Epidermal melanocyte (primary cell): ENCODE data around the gene POLR2M.

Experiments
- DNase-seq: peaks from one replicate; pipeline ENCODE4 v3.0.0; 2011; ENCODE audit warnings: low spot score; ENCODE audit not compliant: insufficient read length

Gene POLR2M

DNA sequence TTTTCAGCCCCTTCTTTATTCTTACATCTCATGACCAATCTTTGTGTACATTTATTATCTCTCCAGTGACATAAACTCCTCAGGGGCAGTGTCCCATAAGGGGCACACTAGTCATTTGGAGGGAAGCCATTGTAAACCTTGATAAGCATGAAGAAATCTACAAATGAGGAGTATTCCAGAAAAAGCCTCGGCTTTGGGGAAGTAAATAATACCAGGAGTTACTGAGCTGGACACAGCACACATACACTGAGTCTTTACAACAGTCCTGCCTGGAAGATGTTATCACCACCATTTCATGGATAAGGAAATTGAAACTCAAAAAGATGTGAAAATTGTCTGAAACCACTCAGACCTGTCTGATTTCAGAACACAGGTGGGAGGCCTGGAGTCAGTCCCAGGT is 15.4 kb upstream of the POLR2M start:
- no peak for DNase-seq

DNA sequence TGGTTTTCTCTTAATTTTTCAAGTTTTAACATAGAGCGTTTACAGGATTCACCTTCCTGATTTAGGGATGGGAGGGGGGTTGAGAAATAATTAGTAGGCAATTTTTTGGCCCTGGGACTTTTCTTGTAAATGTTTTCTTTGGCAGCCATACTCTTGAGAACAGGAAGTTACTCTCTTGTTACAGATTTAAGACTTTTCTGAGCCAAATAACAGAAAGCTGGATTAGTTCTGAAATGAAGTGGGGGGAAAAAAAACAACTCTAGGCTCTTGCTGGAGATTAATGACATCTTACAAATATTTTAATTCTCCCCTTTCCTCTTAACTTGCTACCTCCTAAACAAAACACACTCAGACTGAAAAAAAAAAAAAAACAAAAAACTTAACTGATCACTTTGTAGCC is 13.8 kb upstream of the POLR2M start:
- DNase-seq, result no peak

DNA sequence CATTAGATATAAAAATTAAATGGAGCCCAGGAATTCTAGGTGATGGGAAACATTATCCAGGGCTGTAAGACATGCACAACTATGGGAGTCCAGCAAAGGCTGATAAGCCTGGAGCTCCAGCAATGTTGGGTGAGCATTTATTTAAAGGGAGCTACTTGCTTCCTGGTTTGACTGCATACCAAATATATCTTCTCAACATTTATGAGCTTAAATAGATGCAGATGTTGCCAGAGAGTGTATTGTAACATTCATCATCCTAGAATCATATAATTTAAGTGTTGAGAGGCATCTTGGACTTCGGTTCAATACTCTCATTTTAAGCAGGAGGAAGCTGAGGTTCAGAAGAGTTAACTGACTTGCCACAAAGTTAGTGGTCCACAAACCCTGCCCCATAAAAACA is 12.2 kb upstream of the POLR2M start:
- no peak for DNase-seq

DNA sequence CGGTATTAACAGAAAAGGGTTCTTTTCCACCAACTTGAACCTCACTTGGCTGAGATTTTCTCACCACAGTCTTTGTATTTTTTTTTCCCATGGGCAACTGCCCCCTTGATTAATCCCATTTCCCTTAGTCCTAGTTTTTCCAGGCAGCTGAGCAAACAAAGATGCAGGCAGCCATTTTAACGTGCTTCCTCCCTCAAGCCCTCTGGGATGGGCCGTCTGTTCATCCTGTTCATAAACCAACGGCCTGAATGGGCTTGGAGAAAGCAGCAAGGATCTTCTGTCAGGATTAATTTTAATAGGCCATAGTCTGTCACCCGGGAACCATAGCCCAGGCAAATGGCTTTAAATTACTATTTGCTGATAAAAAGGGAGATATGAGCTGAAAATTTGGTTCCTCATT is 10.4 kb upstream of the POLR2M start:
- no peak for DNase-seq

DNA sequence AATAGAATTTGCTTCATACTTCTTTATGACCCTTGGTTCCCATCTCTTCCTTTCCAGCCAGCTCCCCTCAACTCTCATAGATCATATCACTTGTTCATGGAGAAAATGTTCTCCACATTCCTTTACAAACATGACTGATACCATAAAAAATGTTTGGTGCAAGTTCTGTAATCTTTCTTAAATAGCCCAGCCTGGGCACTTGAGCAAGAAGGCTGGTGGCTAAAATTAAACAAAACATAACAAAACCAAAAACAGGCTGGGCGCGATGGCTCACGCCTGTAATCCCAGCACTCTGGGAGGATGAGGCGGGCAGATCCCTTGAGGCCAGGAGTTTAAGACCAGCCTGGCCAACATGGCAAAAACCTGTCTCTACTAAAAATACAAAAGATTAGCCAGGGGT is 8.9 kb upstream of the POLR2M start:
- DNase-seq, result no peak

DNA sequence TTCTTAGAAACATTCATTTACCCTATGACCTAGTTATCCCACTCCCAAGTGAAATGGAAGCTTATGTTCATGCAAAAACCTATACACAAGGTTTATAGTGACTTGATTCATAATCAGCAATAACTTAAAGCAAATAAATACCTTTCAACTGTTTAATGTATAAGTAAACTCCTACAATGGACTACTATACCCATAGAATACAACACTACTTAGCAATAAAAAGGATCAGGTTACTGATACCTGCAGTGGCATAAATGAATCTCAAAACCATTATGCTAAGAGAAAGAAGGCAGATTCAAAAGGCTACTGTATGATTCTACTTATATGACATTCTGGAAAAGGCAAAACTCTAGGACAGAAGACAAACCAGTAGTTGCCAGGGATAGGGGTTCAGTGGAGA is 8.3 kb upstream of the POLR2M start:
- DNase-seq, result no peak

DNA sequence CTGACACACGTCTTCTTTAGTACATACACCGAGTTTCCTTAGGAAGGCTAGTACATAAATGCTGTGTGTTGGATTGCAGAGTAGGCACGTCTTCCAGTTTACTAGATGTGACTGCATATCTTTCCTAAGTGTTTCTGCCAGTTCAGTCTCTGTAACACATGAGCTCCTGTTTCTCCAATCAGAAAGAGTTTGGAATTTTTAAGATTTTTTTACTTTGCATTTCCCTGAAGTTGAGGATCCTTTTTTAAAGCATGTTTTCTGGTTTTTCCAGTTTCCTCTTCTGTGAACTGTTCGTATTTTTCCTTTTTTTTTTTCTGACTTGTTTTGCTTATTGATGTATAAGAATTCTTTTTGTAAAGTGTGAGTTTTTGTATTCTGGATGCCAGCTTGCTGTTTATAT is 7.5 kb upstream of the POLR2M start:
- no peak for DNase-seq

DNA sequence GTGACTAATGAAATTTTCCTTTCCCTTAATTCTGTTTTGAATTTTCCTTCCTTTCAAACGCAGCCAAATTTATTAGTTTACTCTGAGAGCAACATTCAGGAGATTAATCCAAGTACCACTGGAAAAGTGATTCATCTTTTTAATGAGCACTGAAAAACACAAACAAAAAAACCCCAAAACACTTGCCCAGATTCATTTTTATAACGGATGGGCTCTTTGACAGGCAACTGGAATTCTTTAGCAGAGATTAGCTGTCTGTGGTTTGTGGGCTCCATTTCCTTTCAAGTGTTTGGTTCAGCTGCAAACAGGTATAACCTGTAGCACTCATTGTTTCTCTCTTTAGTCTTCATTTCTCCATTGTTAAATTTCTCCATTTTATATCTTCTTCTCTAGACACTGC is 3.1 kb upstream of the POLR2M start:
- DNase-seq, result no peak

DNA sequence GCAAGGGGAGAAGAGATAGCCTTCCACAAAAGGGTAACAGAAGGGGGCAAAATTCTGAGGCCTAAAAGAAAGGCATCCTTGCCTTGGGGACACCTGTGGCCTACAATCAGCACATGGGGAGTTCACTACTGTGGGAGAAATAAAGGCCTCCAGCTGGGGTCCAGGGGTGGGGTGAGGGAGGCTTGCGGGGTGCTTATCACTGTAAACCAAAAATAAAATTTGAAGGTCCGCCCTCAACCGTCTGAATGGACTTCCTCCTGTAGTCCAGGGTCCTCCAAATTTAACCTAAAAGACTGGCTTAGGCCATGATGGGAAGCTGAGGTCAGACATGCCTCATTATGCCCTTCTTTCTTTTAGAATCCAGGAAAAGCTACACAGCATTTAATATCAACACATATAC is 2.1 kb upstream of the POLR2M start:
- DNase-seq, result no peak

DNA sequence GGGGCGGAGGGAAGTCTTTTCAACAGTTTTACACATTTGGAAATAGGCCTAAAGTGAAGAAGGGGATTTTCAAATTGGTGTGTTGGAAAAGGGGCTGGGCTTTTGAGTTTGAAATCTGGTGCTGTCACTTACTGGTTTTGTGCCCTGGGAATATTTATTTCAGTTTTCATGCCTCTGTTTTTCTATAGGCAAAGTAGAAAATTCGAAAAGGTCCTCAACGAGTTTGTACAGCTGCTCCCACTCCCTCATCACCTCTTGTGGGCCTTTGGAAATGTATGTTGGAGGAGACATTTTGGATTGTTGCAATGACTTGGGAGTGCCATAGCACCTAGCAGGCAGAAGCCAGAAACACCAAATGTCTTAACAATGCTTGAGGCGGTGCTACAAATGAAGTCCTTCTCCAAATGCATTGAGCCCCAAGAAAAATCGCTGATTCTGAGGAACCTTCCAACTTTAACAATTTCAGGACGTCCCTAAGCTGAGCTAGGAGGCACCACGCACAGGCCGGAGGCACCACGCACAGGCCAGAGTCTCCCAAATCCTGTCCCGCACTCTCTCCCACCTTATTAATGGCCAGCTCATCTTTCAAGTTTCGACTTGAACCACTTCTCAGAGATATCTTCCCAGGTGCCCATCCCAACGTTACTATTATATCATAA is 639 bp upstream of the POLR2M start:
- DNase-seq, result no peak

DNA sequence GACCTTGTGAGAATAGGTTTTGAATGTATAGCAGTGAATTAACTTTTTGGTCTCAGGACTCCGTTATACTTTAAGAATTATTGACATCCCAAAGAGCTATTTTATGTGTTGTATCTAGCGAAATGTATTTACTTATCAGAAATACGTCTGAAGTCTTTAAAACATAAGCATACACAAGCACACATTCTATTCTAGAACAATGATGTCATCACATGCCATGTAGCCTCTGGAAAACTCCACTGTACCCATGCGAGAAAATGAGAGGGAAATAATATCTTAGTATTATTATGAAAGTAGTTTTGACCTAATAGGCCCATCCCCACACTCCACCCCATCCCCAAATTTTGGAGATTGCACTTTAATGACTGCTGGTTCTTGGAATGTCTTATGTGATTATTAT is 1.5 kb downstream of the POLR2M start:
- DNase-seq, result no peak

DNA sequence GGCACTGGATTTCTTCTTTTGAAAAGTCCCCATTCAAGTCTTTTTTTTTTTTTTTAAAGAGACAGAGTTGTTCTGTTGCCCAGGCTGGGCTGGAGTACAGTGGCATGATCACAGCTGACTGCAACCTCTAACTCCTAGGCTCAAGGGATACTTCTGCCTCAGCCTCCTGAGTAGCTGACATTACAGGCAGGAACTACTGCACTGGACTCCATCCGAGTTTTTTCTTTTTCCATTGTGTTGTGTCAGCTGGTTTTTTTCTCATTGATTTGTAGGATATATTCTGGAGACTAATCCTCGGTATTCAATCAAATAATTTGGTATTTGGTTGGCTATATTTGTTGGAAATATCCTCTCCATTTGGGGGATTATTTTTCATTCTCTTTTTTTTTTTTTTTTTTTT is 11.8 kb downstream of the POLR2M start:
- DNase-seq, result no peak

DNA sequence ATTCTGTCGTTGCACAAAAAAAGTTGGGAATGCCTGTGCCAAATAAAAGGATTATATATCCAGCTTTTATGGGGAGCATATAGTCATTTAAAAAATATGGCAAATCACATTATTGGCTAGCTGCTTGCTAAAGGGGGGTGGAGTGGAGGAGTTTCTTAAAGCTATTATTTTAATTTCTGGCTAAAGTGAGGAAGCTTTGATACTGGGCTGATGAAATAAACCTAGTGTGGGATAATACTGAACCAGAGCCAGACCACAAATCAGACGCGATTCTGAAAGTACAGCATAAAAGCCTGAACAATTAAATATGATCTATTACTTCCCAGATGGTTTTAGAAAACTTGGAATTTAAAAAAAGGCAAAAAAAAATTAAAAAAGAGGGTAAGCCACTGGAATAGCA is 14.4 kb downstream of the POLR2M start:
- no peak for DNase-seq

DNA sequence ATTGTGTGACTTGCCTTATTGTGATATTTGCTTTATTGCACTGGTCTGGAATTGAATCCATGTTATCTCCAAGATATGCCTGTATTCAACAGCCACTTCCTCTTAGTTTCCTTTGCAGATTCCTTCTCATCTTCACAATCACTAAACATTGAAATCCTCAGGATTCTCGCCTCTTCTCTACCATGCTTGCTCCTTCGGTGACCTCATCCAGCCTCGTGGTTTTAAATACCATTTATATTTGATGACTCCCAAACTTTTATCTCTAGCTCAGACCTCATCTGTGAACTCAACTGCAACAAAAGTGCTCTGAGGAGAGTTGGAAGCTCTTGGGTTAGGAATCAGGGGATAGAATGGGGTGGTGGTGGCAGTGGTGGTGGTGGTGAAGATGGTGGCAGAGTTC is 19.9 kb downstream of the POLR2M start:
- DNase-seq, result no peak

DNA sequence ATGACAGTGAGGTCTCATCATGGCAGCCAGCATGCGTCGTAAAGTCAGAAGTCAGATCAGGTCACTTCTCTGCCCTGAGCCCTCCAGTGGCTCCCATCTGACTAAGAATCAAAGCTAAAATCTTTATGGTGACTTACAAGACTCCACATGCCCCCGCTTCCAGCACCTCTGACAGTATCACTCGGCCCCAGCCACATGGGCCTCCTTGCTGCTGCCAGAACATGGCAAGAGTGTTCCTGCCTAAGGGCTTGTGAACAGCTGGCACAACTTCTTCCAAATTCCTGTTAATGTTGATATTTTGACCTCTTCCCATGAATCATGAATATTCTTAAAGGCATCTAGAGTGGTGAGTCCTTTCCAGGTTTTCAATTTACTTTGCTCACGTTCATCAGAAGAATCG is 20.5 kb downstream of the POLR2M start:
- DNase-seq, result no peak

DNA sequence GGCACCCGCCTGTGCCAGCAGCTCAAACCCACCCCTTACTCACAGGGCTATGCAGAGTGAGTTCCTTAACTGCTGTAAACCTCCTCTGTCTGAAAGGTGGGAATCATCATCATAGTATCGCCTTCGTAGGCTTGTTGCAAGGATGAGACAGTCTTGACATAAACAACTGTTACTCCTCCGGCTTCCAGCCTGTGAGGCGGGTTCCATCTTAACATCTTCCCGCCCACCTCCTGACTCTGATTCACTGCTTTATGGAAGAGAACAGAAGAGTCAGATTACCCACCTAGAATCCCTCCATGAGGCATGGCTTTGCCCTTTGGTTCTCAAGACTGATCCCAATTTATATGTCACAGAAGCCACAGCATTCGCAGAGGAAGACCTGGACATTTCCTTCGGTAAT is 21.9 kb downstream of the POLR2M start:
- no peak for DNase-seq

DNA sequence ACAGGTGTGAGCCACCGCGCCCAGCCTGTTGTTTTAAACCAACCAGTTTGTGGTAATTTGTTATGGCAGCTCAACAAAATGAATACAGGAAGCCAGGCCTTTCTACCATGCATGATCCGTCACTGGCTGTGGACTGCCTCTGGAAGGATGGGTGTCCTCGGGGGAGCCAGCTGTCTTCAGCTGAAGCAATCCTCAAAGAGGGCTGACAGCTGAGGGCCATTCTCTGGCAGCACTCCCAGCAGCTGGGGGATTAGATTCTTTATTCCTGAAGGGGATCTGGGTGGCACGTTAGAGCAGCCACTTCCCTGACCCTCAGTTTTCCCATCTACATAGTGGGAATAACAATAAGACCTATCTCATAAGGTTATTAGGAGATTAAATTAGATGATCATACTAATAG is 24.4 kb downstream of the POLR2M start:
- no peak for DNase-seq

DNA sequence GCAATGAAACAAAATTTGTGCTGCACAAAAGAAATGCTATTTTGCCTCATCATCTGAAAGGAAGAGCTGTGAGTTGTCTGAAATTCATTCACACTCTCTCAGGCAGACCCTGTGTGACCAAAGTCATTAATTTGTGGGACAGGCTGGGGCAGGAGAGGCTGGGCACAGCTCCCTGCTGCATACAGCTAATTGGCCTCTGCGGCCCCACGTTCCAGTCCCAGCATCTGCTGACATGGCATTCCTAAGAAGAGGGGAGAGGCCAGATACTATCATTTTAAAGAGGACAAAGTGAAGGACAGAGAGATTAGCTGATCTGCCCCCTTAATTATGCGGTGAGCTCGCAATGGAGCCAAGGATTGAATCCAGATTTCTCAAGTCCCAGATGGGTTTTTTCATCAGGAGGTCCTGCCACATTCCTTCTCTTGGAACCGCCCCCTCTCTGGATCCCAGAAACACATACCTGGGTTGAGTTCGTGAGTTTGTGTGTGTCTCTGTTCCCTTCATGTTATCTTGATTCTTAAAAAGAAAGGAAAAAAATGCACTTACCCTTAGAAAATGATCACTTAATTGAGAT is 25.1 kb downstream of the POLR2M start:
- DNase-seq, result no peak

DNA sequence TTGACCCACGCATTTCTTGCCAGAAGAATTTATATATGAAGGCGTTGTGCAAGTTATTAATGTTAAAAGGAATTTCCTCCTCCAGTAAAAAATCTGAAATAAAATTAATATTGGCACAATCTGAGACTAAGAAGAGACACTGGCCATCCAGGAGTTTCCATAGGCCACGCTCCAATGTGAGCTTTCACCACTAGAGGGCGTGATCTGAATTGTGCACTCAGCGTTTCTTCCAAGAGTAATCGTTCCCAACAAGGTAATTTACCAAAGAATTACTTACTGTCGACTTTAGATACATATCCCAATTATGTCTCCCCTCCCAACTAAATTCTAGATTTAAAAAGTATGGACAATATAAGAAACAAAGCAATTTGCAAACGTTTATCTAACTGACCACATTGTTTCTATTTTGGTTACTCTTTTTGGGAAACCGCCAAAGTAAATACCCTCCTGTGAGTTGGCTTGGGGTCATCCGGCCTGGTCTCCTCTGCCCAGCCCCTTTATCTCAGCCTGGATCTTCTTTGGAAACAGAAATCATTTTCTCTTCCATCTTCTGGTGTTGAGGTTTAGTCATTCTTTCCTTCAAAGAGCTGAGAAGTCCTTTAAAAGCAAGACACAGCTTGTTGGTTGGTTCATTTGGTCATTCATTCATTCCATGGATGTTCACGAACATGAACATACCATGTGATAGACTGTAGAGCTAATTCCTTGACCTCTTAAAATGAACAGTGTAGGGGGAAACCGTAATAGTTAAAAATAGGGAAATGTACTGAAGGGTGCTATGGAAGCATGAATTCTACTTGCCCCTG is 26.2 kb downstream of the POLR2M start:
- DNase-seq, result no peak

DNA sequence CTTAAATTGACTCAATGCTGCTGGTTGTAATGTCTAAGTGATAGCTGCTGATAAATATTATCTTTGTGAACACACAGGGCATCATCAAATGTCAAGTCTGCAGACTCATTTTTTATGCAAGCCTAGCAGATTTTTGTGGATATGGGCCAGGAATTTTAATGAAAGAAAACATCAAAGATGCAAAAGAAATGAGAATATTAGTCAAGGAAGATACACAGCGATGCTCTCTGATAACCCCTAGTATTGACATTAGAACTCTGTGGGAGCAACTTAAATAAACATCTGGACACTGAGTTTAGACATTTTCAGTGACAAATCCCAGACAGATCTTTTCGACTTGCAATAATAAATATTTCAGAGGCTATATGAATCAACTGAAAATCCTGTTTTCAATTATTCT is 28.3 kb downstream of the POLR2M start:
- no peak for DNase-seq

DNA sequence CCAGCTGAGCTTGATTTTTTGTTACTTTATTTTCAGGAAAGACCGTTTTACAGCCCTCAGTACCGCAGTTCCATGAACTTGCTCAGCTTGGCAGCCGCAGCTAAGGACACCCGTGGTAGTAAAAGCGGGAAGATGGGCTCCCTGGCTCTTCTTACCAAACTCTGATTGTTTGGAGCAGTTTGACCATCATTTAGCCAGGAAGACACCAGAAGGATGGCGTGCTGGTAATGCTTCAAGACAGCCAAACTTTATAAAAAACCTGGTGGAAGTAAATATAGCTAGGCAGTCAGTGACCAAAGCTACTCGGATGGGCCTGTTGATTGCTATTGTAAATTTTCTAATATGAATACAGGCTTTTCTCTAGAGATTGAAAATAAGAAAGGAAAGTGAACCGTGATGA is 28.9 kb downstream of the POLR2M start:
- no peak for DNase-seq

DNA sequence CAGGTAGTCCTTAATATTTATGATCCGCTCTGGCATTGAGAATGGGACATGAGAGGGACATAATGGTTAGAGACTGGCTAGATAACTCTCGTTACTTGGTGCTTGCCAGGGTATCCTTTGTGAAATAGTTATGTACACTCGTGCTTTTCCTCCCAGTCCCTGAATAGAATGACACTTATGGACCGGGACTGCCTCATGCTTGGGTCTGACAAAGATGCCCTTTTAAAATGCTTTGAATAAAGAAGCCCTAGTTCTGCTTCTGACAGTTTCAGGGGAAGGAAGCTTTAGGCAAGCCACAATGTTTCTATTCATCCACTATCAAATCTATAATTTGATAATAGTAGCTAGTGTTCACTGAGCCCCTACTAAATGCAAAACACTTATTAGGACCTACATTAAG is 29.4 kb downstream of the POLR2M start:
- DNase-seq, result peak; percentile 82

DNA sequence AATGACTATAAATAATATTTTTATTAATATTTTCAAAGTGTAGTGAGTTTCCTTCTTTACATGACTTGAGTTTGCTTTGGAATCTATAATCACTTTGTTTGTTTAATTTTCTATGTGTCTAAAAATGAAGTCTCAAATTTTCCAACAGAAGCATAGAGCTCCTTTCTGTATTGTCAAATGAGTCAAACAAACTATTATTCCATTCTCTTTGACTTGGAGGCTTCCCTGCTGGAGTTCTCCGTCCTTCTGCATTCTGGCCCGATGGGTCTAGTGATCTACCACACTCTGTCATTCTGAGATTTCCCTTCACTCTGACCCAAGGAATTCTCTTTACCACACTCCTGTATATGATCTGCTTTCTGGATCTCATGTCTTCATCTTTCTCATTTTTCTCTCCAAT is 30.1 kb downstream of the POLR2M start:
- no peak for DNase-seq
